Large intestine (tissue), 3 donors: ENCODE measurements around the gene NEURL1B. TPM values are rescaled to one million over a fixed set of nuclear protein-coding genes. Genes with fewer than 3 reads are reported as not detected.
"Not testable (repeated sequence)": the region's sequence is repeated elsewhere in the genome, so short reads cannot be mapped to it uniquely, and the experiment has no call there.

ENCODE experiments used
- DNase-seq, 2 donors: peaks; one replicate each; pipeline versions ENCODE4 v3.0.0 to v3.0.0-alpha.2; 2013
- H3K27ac ChIP-seq: one replicate; pipeline ENCODE4 v1.5.1; 2013; ENCODE audit warnings: low read length
- H3K27me3 ChIP-seq: 2 replicates; pipeline ENCODE4 v1.6.1; 2013; ENCODE audit warnings: low read length; ENCODE audit not compliant: control insufficient read depth, insufficient read depth
- H3K36me3 ChIP-seq: 2 replicates; pipeline ENCODE4 v1.6.1; 2013; ENCODE audit warnings: low read length; ENCODE audit not compliant: control insufficient read depth, insufficient read depth
- H3K4me1 ChIP-seq: one replicate; pipeline ENCODE4 v1.6.1; 2013; ENCODE audit warnings: low read length; ENCODE audit not compliant: control insufficient read depth, insufficient read depth
- H3K4me3 ChIP-seq: one replicate; pipeline ENCODE4 v1.5.1; 2013; ENCODE audit warnings: low read length
- H3K9me3 ChIP-seq: one replicate; pipeline ENCODE4 v1.6.1; 2013; ENCODE audit warnings: mild to moderate bottlenecking, low read depth, low read length, moderate library complexity; ENCODE audit not compliant: control insufficient read depth
- WGBS: methylation state at CpG from one replicate; pipeline ENCODE4 v1.1.5; 2013; ENCODE audit warnings: low lambda C conversion rate; ENCODE audit not compliant: insufficient coverage; 5-methylcytosine and 5-hydroxymethylcytosine counted together
- polyA plus RNA-seq: library from polyadenylated mRNA; unstranded; fragments of 120-200 nt; gene quantifications from one replicate; pipeline ENCODE4 v1.2.1, GENCODE V29; 2013

NEURL1B gene
- polyA plus RNA-seq, 1 donor, result 13.5 TPM

DNA sequence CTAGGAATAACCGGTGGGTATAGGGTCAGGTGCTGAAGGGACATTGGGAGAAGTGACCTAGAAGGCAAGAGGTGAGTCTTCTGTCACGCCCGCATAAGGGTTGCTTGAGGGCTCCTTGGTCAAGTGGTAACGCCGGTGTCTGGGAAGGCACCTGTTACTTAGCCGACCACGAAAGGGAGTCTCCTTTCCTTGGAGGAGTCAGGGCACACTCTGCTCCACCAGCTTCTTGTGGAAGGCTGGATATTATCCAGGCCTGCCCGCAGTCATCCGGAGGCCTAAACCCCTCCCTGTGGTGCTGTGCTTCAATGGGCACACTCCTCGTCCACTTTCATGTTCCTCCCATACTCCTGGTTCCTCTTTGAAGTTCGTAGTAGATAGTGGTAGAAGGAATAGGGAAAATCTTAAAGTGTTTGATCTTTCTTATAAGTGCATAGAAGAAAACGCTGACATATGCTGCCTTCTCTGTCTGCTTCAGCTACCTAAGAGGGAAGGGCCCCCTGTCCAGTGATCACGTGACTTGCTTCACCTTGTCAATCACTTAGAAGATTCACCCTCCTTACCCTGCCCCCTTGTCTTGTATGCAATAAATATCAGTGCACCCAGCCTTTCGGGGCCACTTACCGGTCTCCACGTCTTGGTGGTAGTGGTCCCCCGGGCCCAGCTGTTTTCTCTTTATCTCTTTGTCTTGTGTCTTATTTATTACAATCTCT lies 16.6 kb downstream of the NEURL1B start:
- DNase-seq, H3K36me3 ChIP-seq, H3K4me3 ChIP-seq, H3K27me3 ChIP-seq, H3K27ac ChIP-seq: not testable (repeated sequence)
- Histone ChIP-seq H3K9me3 (peaks cover 18% of the 10 kb centered on the region), H3K4me1 (peaks cover 39% of the 10 kb centered on the region)
- no CpG with 5 or more reads among the region's 17 CpGs for WGBS

DNA sequence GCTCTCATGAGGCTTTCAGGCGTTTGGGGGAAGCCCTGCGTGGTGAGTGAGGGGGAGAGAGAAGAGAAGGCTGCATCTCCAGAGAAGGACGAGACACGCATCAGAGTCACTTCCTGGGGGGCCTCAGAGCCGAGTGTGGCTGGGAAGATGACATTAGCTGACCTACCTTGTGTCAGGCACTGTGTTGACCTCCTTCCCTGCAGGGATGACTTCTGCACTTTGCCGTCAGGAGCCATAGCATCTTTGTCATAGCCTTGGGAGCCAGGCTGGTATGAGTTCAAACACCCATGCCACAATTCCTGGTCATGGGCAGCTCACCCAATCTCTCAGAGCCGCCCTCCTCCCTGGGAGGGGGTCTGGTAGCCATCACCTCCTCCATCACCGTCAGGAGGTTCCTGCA lies 17.3 kb downstream of the NEURL1B start:
- WGBS, result no CpG with 5 or more reads among the region's 8 CpGs
- Histone ChIP-seq H3K4me3 (no peak overlapping the region), H3K27ac (peak overlapping the region; percentile 96), H3K4me1 (peaks cover 39% of the 10 kb centered on the region), H3K27me3 (no peaks in the 10 kb centered on the region), H3K9me3 (peaks cover 18% of the 10 kb centered on the region), H3K36me3 (no peaks in the 10 kb centered on the region)
- no peak for DNase-seq

DNA sequence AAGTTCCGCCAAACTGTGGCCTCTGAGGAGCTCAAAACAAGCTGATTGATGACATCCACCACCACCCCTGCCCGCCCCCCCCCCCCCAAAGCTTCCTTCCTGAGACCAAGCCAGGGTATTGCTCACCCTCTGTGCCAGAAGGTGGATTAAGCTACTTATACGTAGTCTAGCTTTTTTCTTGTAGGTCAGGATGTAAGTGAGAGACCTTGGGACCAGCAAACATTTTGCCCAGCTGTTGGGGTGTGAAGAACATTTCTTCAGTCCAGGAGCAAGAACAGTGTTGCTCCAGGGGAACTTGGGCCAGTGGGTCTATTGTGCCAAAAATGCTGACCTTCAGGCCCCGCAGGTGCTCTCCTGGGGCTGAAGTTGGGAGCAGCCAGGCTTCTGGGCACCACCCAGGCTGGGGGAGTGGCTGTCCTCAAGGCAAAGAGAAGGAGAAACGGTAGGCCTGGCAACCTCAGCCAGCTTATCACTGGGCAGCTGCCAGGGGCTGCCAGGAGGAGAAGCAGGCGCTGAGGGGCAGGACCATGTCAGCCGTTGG lies 18.0 kb downstream of the NEURL1B start:
- H3K27me3 ChIP-seq, result no peaks in the 10 kb centered on the region
- H3K27ac ChIP-seq, result peak overlapping the region; percentile 96
- peaks cover 39% of the 10 kb centered on the region for H3K4me1 ChIP-seq
- no CpG with 5 or more reads among the region's 7 CpGs for WGBS
- no peaks in the 10 kb centered on the region for H3K36me3 ChIP-seq
- peaks cover 18% of the 10 kb centered on the region for H3K9me3 ChIP-seq
- H3K4me3 ChIP-seq, result no peak overlapping the region
- peak in 1 of 2 donors; percentile 57 for DNase-seq

DNA sequence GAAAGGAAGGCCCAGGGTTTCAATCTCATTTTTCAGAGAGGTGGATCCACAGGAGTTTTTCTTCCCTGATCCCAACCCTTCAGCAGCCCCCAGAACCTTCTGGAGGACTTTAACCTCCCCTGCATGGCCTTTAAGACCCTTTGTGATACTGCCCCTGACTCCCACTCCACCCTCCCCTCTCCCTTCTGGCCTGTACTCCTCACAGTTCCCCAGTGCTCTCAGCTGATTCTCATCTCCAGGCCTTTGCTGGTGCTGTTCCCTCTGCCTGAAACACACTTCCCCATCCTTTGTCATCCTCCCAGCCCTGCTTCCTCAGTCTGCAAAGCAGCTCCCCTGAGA lies 18.5 kb downstream of the NEURL1B start:
- no peaks in the 10 kb centered on the region for H3K36me3 ChIP-seq
- H3K27me3 ChIP-seq, result no peaks in the 10 kb centered on the region
- peaks cover 18% of the 10 kb centered on the region for H3K9me3 ChIP-seq
- no peak for DNase-seq
- H3K4me3 ChIP-seq, result no peak overlapping the region
- H3K4me1 ChIP-seq, result peaks cover 39% of the 10 kb centered on the region
- peak overlapping the region; percentile 96 for H3K27ac ChIP-seq

DNA sequence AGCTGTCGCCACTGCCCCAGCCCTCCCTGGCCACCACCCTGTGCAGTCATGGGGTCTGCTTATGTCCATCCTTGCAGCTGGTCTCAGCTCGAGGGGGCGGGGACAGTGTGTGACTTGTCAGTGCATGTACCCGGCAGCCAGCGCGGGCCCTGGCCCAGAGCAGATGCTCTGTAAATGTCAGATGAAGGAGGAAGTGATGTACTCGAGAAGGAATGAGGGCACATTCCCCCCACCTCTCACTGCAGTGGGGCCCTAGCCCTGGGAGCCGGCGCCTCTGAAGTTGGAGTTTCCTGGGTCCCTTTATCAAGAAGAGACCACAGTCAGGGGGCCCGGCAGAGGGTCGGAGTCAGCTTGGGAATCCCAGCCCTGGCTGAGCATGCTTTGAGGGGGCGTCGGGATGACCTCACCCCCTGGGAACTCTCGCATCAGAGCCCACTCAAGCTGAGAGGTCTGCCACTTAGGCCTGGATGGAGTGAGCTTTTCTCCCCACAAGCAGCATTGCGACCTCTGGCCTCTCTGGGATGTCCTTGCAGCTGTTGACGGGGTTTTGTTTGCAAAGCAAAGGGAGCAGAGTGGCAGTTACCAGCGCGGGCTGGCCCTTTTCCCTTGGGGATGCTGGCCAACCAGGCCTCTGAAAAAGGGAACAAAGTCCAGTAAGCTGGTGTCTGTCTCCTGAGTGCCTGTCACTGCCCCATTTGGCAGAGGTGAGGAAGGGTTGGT lies 19.0 kb downstream of the NEURL1B start:
- WGBS, result no CpG with 5 or more reads among the region's 18 CpGs

DNA sequence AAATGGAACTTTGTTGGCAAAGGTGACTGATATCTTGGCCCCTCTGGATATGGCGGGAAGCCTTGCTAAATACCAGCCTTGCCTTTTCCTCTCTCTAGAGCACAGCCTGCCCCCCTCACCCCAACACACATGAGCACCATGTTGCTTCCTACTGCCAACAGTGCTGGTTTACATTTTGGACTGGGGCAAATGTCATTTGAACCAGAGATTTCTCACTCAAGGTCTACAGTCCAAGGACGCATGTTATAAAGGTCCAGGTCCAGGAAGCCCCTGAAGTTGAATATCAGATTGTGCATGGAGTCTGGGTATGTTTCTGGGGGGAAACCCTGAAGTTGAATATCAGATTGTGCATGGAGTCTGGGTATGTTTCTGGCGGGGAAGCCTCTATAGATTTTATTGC lies 19.9 kb downstream of the NEURL1B start:
- no CpG with 5 or more reads among the region's 3 CpGs for WGBS
- peaks cover 39% of the 10 kb centered on the region for H3K4me1 ChIP-seq
- H3K27me3 ChIP-seq, result no peaks in the 10 kb centered on the region
- peaks cover 6% of the 10 kb centered on the region for H3K9me3 ChIP-seq
- H3K27ac ChIP-seq, result peak overlapping the region; percentile 96
- no peak overlapping the region for H3K4me3 ChIP-seq
- no peak for DNase-seq
- no peaks in the 10 kb centered on the region for H3K36me3 ChIP-seq

More for the DNA sequence above, 19.0 kb downstream of the NEURL1B start:
- no peaks in the 10 kb centered on the region for H3K36me3 ChIP-seq
- peak overlapping the region; percentile 96 for H3K27ac ChIP-seq
- H3K27me3 ChIP-seq, result no peaks in the 10 kb centered on the region
- H3K4me1 ChIP-seq, result peaks cover 39% of the 10 kb centered on the region
- H3K4me3 ChIP-seq, result no peak overlapping the region
- H3K9me3 ChIP-seq, result peaks cover 14% of the 10 kb centered on the region
- DNase-seq, result peak; percentile 87 to 94

DNA sequence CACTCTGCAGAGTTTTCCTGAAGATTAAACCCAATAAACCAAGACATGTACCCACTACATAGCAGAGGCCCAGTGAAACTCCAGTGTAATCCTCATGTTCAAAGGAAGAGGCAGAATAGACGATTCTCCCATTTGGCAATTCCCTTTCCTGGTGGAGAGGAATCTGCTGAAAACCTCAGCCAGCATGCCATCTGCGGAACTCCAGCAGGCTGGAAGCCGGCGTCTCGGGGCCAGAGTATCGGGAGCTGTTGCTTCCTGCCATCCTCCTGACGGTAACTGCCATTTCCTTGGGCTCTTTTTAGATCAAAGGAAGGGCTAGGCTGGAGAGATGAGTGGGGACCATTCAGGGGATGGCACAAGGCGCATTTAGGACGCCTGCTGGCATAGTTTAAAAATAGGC lies 20.5 kb downstream of the NEURL1B start:
- Histone ChIP-seq H3K27me3 (no peaks in the 10 kb centered on the region), H3K9me3 (peaks cover 2% of the 10 kb centered on the region), H3K4me3 (no peak overlapping the region), H3K27ac (peak overlapping the region; percentile 96), H3K36me3 (no peaks in the 10 kb centered on the region), H3K4me1 (peaks cover 39% of the 10 kb centered on the region)
- WGBS, result no CpG with 5 or more reads among the region's 9 CpGs
- DNase-seq, result no peak

DNA sequence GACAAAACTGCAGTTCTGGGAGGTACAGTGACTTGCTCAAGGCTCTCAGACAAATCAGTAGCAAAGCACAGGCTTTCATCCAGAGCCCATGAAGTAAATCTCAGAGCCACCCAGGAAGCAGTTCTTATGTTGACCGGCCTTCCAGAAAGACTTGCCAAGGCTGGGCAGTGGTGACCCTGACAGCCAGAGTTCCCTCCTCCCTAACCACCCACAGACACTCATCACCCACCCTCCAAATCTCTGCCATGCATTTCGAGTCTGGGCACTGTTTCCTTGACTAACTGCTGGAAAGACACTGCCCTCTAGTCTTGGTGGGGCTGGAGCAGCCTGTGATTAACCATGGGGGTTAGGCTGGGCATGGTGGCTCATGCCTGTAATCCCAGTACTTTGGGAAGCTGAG lies 21.5 kb downstream of the NEURL1B start:
- Histone ChIP-seq H3K9me3 (no peaks in the 10 kb centered on the region), H3K27ac (no peak overlapping the region), H3K36me3 (no peaks in the 10 kb centered on the region), H3K4me1 (peaks cover 41% of the 10 kb centered on the region), H3K4me3 (no peak overlapping the region), H3K27me3 (no peaks in the 10 kb centered on the region)
- DNase-seq, result no peak
- WGBS, result no CpG with 5 or more reads among the region's 2 CpGs

DNA sequence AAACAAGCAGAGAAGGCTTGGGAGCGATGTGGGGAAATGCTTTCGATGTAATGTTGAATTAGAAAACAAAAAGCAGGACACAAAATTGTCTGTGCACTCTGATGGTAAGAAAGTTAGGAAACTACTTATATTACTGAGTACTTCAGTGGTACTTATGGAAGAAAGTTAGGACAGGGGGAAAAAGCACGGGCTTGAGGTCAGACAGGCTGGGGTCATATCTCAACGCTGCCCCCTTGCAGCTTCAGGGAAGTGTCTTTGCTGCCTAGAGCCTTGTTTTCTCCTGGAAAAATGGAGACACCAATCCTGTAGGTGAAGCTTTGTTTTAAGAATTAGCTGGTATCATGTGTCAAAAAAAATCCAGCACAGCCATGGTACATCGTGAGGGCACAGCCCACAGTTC lies 23.0 kb downstream of the NEURL1B start:
- Histone ChIP-seq H3K4me3 (no peak overlapping the region), H3K4me1 (peaks cover 36% of the 10 kb centered on the region), H3K27ac (peak overlapping the region; percentile 4), H3K27me3 (no peaks in the 10 kb centered on the region), H3K9me3 (no peaks in the 10 kb centered on the region), H3K36me3 (no peaks in the 10 kb centered on the region)
- no peak for DNase-seq
- no CpG with 5 or more reads among the region's 5 CpGs for WGBS

DNA sequence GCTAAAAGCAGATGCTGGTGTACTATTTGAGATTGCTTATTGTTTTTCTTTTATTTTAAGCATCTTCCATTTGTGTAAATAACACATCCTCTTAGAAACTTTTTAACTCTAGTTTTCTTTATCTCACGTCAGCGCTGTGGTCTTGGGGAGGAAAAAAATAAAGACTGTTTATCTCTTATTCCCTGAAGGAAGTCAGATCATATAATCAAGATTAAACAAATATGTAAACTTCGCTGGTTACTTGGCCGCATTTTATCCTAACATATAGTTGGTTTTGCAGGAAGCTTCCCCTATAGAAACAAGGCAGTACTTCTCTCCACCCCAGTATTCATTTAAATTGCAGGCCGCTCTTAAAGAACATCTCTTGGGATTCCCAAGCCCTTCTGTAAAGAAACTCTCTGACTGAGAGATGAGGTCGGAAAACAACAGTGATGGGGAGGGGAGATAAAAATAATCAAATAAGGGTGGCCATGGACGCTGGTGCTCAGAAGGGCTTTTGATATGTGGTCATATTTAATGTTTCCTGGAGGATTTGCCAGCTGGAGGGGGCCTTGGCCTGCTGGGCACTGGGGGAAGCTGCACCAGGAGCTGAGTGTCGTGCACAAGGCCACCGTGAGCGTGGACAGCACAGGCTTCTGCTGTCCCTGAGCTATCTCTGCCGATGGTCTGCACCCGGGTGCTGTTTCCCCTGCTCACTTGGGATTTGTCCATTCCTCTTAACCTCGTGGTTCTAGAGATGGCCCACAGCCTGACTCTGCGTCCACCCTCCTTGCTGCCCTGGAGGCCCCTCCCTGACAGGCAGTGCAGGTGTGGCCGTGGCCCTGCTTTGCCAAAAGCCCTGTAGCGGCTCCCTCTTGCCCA lies 23.8 kb downstream of the NEURL1B start:
- no peak for DNase-seq
- WGBS, result 75% methylated on average over 3 of the region's 16 CpGs
- Histone ChIP-seq H3K27me3 (no peaks in the 10 kb centered on the region), H3K36me3 (no peaks in the 10 kb centered on the region), H3K4me3 (no peak overlapping the region), H3K4me1 (peaks cover 32% of the 10 kb centered on the region), H3K9me3 (peaks cover 3% of the 10 kb centered on the region), H3K27ac (peak overlapping the region; percentile 35)
